ENCODE data around the gene ZNF226. TPM values are rescaled to one million over a fixed set of nuclear protein-coding genes. Genes with fewer than 3 reads are reported as not detected.
"Not testable (repeated sequence)": the region's sequence is repeated elsewhere in the genome, so short reads cannot be mapped to it uniquely, and the experiment has no call there.

The ZNF226 gene
- total RNA-seq, 1 experiment from 2014 or later, result 22.4 TPM

- peak; percentile 98 for DNase-seq (ENCODE audit: low read depth)
Observed at GRCh38 chr19:44212250-44212865, 47.5 kb downstream of the ZNF226 start, which contains the start of gene ZNF227. Gene ZNF227 (plus strand): TSS chr19:44212532. CDS start chr19:44217793, 5,261 bp downstream.

GRCh38 chr19:44212866-44213346, 48.0 kb downstream of the ZNF226 start:
- peak; percentile 35 for DNase-seq (ENCODE audit: low read depth)

GRCh38 chr19:44219926-44220325, 55.0 kb downstream of the ZNF226 start:
- not testable (repeated sequence) for DNase-seq (ENCODE audit: low read depth)

DNA sequence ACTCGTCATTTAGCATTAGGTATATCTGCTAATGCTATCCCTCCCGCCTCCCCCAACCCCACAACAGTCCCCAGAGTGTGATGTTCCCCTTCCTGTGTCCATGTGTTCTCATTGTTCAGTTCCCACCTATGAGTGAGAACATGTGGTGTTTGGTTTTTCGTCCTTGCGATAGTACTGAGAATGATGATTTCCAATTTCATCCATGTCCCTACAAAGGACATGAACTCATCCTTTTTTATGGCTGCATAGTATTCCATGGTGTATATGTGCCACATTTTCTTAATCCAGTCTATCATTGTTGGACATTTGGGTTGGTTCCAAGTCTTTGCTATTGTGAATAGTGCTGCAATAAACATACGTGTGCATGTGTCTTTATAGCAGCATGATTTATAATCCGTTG, 55.9 kb downstream of the ZNF226 start:
- DNase-seq (ENCODE audit: low read depth), result not testable (repeated sequence)

DNA sequence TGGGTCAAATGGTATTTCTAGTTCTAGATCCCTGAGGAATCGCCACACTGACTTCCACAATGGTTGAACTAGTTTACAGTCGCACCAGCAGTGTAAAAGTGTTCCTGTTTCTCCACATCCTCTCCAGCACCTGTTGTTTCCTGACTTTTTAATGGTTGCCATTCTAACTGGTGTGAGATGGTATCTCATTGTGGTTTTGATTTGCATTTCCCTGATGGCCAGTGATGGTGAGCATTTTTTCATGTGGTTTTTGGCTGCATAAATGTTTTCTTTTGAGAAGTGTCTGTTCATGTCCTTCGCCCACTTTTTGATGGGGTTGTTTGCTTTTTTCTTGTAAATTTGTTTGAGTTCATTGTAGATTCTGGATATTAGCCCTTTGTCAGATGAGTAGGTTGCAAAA, 56.4 kb downstream of the ZNF226 start:
- not testable (repeated sequence) for DNase-seq (ENCODE audit: low read depth)

Other genes with a start within 250 kb of the ZNF226 start
- gene ZNF45, start 229.8 kb upstream of the ZNF226 start, total RNA-seq (2014; rRNA removed), result 9.2 and 14.9 TPM in 2 replicates
- 4.6 and 12.8 TPM in 2 replicates for gene ZNF221, start 213.9 kb upstream of the ZNF226 start, total RNA-seq (2014; rRNA removed)
- 5.5 and 8.3 TPM in 2 replicates for gene ZNF155, start 180.9 kb upstream of the ZNF226 start, total RNA-seq (2014; rRNA removed)
- gene ZNF230, start 162.1 kb upstream of the ZNF226 start, total RNA-seq (2014; rRNA removed), result 2.7 and 4.7 TPM in 2 replicates
- 3.8 and 5.7 TPM in 2 replicates for gene ZNF222, start 139.7 kb upstream of the ZNF226 start, total RNA-seq (2014; rRNA removed)
- gene ZNF223, start 113.1 kb upstream of the ZNF226 start, total RNA-seq (2014; rRNA removed), result 4.9 and 8.4 TPM in 2 replicates
- gene ZNF284, start 92.9 kb upstream of the ZNF226 start, total RNA-seq (2014; rRNA removed), result 2.6 and 3.0 TPM in 2 replicates
- gene ZNF224, start 70.7 kb upstream of the ZNF226 start, total RNA-seq (2014; rRNA removed), result 14.9 and 17.5 TPM in 2 replicates
- 3.6 and 3.7 TPM in 2 replicates for gene ZNF225, start 51.7 kb upstream of the ZNF226 start, total RNA-seq (2014; rRNA removed)
- gene ZNF234, start 23.5 kb upstream of the ZNF226 start, total RNA-seq (2014; rRNA removed), result 6.1 and 8.2 TPM in 2 replicates
- 17.3 and 19.4 TPM in 2 replicates for gene ZNF227, start 47.4 kb downstream of the ZNF226 start, total RNA-seq (2014; rRNA removed)
- gene ZNF233, start 94.8 kb downstream of the ZNF226 start, total RNA-seq (2014; rRNA removed), result 0.06 and 0.46 TPM in 2 replicates
- gene ZNF235, start 139.9 kb downstream of the ZNF226 start, total RNA-seq (2014; rRNA removed), result 1.7 and 3.5 TPM in 2 replicates
- 6.2 and 7.0 TPM in 2 replicates for gene ZNF112, start 191.6 kb downstream of the ZNF226 start, total RNA-seq (2014; rRNA removed)
- 1.4 and 2.2 TPM in 2 replicates for gene ZNF285, start 236.5 kb downstream of the ZNF226 start, total RNA-seq (2014; rRNA removed)

Measured in LHCN-M2 (cell line).